Liver (tissue), 3 donors: ENCODE measurements around the gene ATG16L1.

ENCODE experiments used
- HNF4A ChIP-seq, 2 donors: conservative IDR thresholded peaks; 2 replicates each; pipeline ENCODE4 v1.6.1; 2016; ENCODE audit warnings: antibody characterized with exemption in 2 of 2, mild to moderate bottlenecking in 2 of 2
- TF ChIP-seq, protein P1 (sequence below): fragments of 150-350 bp; IDR thresholded peaks from 2 replicates; pipeline ENCODE4 v1.5.1; 2017; ENCODE audit warnings: improper control_type of control experiment, low read depth, low read length; ENCODE audit not compliant: missing input control
- donor health status: healthy.
- donor health status: healthy.

DNA sequence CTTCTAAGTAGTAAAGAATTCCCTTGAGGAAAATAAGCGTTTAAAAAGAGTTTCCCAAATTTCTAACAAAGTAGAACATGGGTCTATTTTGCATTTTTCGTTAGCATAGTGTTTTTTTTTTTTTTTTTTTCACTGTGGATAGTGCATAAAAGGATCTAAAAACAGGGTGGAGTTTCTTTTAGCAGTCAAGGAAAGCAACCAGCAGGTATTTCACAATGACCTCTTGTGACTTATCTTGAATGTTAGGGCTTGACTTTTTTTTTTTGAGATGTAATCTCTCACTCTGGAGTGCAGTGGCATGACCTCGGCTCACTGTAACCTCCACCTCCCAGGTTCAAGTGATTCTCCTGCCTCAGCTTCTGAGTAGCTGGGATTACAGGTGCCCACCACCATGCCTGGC, 88.0 kb downstream of the ATG16L1 start:
- TF ChIP-seq, protein P1, sequence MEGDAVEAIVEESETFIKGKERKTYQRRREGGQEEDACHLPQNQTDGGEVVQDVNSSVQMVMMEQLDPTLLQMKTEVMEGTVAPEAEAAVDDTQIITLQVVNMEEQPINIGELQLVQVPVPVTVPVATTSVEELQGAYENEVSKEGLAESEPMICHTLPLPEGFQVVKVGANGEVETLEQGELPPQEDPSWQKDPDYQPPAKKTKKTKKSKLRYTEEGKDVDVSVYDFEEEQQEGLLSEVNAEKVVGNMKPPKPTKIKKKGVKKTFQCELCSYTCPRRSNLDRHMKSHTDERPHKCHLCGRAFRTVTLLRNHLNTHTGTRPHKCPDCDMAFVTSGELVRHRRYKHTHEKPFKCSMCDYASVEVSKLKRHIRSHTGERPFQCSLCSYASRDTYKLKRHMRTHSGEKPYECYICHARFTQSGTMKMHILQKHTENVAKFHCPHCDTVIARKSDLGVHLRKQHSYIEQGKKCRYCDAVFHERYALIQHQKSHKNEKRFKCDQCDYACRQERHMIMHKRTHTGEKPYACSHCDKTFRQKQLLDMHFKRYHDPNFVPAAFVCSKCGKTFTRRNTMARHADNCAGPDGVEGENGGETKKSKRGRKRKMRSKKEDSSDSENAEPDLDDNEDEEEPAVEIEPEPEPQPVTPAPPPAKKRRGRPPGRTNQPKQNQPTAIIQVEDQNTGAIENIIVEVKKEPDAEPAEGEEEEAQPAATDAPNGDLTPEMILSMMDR, result no peak
- no peak for TF ChIP-seq HNF4A (conservative IDR thresholded peaks at IDR 0.05)
